ENCODE measurements around the gene RDH12.

DNA sequence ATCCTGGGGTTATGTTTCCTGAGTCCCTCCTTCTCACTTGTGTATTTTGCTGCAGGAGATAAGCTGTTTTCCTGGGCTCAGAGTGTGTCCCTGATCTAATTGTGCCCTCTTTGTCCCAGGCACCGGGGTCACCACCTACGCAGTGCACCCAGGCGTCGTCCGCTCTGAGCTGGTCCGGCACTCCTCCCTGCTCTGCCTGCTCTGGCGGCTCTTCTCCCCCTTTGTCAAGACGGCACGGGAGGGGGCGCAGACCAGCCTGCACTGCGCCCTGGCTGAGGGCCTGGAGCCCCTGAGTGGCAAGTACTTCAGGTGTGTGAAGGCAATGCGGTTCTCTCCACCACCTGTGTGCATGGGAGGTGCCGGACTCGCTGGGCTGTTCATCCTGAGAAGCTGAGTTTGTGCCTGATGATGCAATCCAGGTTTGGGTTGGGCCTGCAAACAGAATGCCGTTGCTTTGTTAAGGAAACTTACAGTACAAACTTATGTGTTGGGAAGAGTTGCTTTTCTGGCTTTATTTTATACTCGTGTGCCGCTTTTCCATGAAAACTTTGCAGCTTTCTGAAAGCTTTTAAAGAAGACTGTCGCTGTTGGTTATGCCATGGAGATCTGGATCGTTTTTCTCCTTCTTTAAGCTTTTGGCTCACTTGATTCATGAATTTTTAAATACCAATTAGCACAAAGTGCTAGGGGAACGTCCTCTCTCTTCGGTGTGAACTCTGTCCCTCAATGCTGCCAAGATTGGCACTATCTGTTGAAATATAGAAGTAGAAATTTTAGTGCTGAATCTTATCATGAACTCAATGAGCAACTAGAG, 27.6 kb downstream of the RDH12 start:
- TF ChIP-seq, protein P1, sequence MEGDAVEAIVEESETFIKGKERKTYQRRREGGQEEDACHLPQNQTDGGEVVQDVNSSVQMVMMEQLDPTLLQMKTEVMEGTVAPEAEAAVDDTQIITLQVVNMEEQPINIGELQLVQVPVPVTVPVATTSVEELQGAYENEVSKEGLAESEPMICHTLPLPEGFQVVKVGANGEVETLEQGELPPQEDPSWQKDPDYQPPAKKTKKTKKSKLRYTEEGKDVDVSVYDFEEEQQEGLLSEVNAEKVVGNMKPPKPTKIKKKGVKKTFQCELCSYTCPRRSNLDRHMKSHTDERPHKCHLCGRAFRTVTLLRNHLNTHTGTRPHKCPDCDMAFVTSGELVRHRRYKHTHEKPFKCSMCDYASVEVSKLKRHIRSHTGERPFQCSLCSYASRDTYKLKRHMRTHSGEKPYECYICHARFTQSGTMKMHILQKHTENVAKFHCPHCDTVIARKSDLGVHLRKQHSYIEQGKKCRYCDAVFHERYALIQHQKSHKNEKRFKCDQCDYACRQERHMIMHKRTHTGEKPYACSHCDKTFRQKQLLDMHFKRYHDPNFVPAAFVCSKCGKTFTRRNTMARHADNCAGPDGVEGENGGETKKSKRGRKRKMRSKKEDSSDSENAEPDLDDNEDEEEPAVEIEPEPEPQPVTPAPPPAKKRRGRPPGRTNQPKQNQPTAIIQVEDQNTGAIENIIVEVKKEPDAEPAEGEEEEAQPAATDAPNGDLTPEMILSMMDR (IDR thresholded peaks at IDR 0.05) = no peak
- no peak for TF ChIP-seq EZH2 (IDR thresholded peaks at IDR 0.05)
- TF ChIP-seq EZH2phosphoT487 (IDR thresholded peaks at IDR 0.05) = no peak

Measured in neural progenitor cell (in vitro differentiated cells).